OCI-LY3 (cell line): Measurements from ENCODE around the gene OGA.

Experiments used
- EZH2phosphoT487 ChIP-seq: fragments of 200-600 bp; shearing (Covaris generic); IDR thresholded peaks from 2 replicates; pipeline ENCODE4 v1.6.1; 2018; ENCODE audit warnings: antibody characterized with exemption, mixed run types, low read depth
- TF ChIP-seq, protein P1 (sequence below): fragments of 200-600, 300-600 bp; sonication (generic); IDR thresholded peaks from 2 replicates; pipeline ENCODE4 v1.5.1; 2014; ENCODE audit warnings: antibody characterized with exemption, low read length, low read depth

DNA sequence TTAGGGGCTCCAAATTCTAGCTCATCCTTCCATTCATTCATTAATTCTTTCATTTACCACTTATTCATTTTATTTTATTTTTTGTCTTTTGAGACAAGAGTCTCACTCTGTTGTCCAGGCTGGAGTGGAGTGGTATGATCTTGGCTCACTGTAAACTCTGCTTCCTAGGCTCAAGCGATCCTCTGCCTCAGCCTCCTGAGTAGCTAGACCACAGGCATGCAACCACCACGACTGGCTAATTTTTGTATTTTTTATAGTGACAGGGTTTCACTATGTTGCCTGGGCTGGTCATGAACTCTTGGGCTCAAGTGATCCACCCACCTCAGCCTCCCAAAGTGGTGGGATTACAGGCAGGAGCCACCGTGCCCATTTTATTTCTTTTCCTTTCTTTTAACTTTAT lies 74.0 kb downstream of the OGA start:
- TF ChIP-seq EZH2phosphoT487, result no peak
- TF ChIP-seq, protein P1, sequence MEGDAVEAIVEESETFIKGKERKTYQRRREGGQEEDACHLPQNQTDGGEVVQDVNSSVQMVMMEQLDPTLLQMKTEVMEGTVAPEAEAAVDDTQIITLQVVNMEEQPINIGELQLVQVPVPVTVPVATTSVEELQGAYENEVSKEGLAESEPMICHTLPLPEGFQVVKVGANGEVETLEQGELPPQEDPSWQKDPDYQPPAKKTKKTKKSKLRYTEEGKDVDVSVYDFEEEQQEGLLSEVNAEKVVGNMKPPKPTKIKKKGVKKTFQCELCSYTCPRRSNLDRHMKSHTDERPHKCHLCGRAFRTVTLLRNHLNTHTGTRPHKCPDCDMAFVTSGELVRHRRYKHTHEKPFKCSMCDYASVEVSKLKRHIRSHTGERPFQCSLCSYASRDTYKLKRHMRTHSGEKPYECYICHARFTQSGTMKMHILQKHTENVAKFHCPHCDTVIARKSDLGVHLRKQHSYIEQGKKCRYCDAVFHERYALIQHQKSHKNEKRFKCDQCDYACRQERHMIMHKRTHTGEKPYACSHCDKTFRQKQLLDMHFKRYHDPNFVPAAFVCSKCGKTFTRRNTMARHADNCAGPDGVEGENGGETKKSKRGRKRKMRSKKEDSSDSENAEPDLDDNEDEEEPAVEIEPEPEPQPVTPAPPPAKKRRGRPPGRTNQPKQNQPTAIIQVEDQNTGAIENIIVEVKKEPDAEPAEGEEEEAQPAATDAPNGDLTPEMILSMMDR, result no peak
